Peyer's patch (tissue), 4 donors: ENCODE data around the gene HBM. TPM values are rescaled to one million over a fixed set of nuclear protein-coding genes. Genes with fewer than 3 reads are reported as not detected.

ENCODE experiments used
- DNase-seq, 3 donors: peaks; one replicate each; pipeline ENCODE4 v3.0.0-alpha.2; 2017 to 2019
- H3K27ac ChIP-seq, 4 donors: fragments of 200-600 bp; sonication (generic); one replicate each; pipeline ENCODE4 v1.5.1; 2016 to 2019
- H3K27me3 ChIP-seq, 2 donors: fragments of 200-600 bp; sonication (generic); one replicate each; pipeline ENCODE4 v1.5.1; 2019
- H3K36me3 ChIP-seq, 3 donors: fragments of 200-600 bp; sonication (generic); one replicate each; pipeline ENCODE4 v1.5.1; 2016 to 2019
- H3K4me1 ChIP-seq, 4 donors: fragments of 200-600 bp; sonication (generic); one replicate each; pipeline ENCODE4 v1.5.1; 2016 to 2019
- H3K4me3 ChIP-seq, 4 donors: fragments of 200-600 bp; sonication (generic); 1 replicate in 3 of 4; 2 replicates in 1 of 4; pipeline ENCODE4 v1.5.1; 2016 to 2019; ENCODE audit warnings: mild to moderate bottlenecking in 1 of 4
- H3K9me3 ChIP-seq, 4 donors: fragments of 200-600 bp; sonication (generic); one replicate each; pipeline ENCODE4 v1.5.1; 2016 to 2019; ENCODE audit warnings: mild to moderate bottlenecking in 1 of 4
- CTCF ChIP-seq, 6 experiments: fragments of 450-650 bp in 4 of 6; fragments of 200-600 bp in 2 of 6; sonication (generic) in 1 of 6; IDR thresholded peaks; one replicate each; pipeline ENCODE4 v1.5.1; 2017 to 2019; ENCODE audit warnings: antibody characterized with exemption in 6 of 6, mild to moderate bottlenecking in 3 of 6, moderate library complexity in 1 of 6
- POLR2A ChIP-seq, 2 donors: fragments of 450-650 bp; IDR thresholded peaks; one replicate each; pipeline ENCODE4 v1.5.1; 2017; ENCODE audit warnings: antibody characterized with exemption in 2 of 2, mild to moderate bottlenecking in 2 of 2, moderate library complexity in 2 of 2
- total RNA-seq, 4 donors: library from RNA; depleted of rRNA; stranded (reverse); fragments of >200 nt; gene quantifications; one replicate each; pipeline ENCODE4 v1.1.0, GENCODE V29; 2016

The HBM gene
- total RNA-seq: not detected

GRCh38 chr16:165539-166374 lies at the start of gene HBM:
Gene HBM, plus strand, starts transcription at chr16:165978. Its CDS starts 20 bp downstream, at chr16:165998.
- DNase-seq: no peak

GRCh38 chr16:116015-116414 lies 49.8 kb upstream of the HBM start:
- Histone ChIP-seq H3K4me1 (peaks cover 0 to 7% (median 0%) of the 10 kb centered on the region in 4 donors), H3K27ac (no peak overlapping the region), H3K4me3 (no peak overlapping the region), H3K9me3 (no peaks in the 10 kb centered on the region), H3K27me3 (no peaks in the 10 kb centered on the region), H3K36me3 (peaks cover 0 to 9% (median 0%) of the 10 kb centered on the region in 3 donors)
- no peak for DNase-seq
- TF ChIP-seq CTCF (IDR thresholded peaks at IDR 0.05) (no peak), POLR2A (IDR thresholded peaks at IDR 0.05) (no peak)

More at GRCh38 chr16:165539-166374, at the start of gene HBM:
- TF ChIP-seq POLR2A (IDR thresholded peaks at IDR 0.05) (no peak), CTCF (IDR thresholded peaks at IDR 0.05) (no peak)
- Histone ChIP-seq H3K27me3 (peaks cover 0 to 42% of the 10 kb centered on the region in 2 donors), H3K9me3 (no peaks in the 10 kb centered on the region), H3K36me3 (no peaks in the 10 kb centered on the region), H3K27ac (no peak within 1 kb of the TSS), H3K4me1 (peaks cover 0 to 18% (median 8%) of the 10 kb centered on the region in 4 donors), H3K4me3 (peak within 1 kb of the TSS in 1 of 4 donors; percentile 12)

- no peaks in the 10 kb centered on the region for H3K27me3 ChIP-seq
- H3K36me3 ChIP-seq: peaks cover 0 to under 1% (median 0%) of the 10 kb centered on the region in 3 donors
- H3K4me3 ChIP-seq: no peak overlapping the region
- peaks cover 0 to 7% (median 0%) of the 10 kb centered on the region in 4 donors for H3K4me1 ChIP-seq
- DNase-seq: peak; percentile 43 to 81 (median 80)
- H3K27ac ChIP-seq: no peak overlapping the region
- peak; percentile 25 to 70 (median 62) for TF ChIP-seq CTCF (IDR thresholded peaks at IDR 0.05)
- no peak for TF ChIP-seq POLR2A (IDR thresholded peaks at IDR 0.05)
- no peaks in the 10 kb centered on the region for H3K9me3 ChIP-seq
These were observed 48.1 kb upstream of the HBM start for GRCh38 chr16:117379-118365.

- no peak for DNase-seq
- no peak overlapping the region for H3K27ac ChIP-seq
- no peaks in the 10 kb centered on the region for H3K27me3 ChIP-seq
- no peak overlapping the region for H3K4me3 ChIP-seq
- H3K4me1 ChIP-seq: peaks cover 0 to 7% (median 0%) of the 10 kb centered on the region in 4 donors
- H3K9me3 ChIP-seq: no peaks in the 10 kb centered on the region
- H3K36me3 ChIP-seq: no peaks in the 10 kb centered on the region
- TF ChIP-seq CTCF (IDR thresholded peaks at IDR 0.05): no peak
- no peak for TF ChIP-seq POLR2A (IDR thresholded peaks at IDR 0.05)
These were observed 46.9 kb upstream of the HBM start for GRCh38 chr16:118857-119256.

GRCh38 chr16:119295-119694 lies 46.5 kb upstream of the HBM start:
- no peak for DNase-seq
- H3K36me3 ChIP-seq: no peaks in the 10 kb centered on the region

More at GRCh38 chr16:119295-119694, 46.5 kb upstream of the HBM start:
- Histone ChIP-seq H3K27me3 (no peaks in the 10 kb centered on the region), H3K27ac (no peak overlapping the region), H3K9me3 (no peaks in the 10 kb centered on the region), H3K4me1 (peaks cover 0 to 7% (median 0%) of the 10 kb centered on the region in 4 donors), H3K4me3 (no peak overlapping the region)
- TF ChIP-seq POLR2A (IDR thresholded peaks at IDR 0.05) (no peak), CTCF (IDR thresholded peaks at IDR 0.05) (no peak)
